GDM1 (cell line): ENCODE results near the gene FADS3.

ENCODE experiments used
- DNase-seq: peaks from one replicate; lab custom pipeline; 2025; lab: John Stamatoyannopoulos, UW

FADS3 gene

DNA sequence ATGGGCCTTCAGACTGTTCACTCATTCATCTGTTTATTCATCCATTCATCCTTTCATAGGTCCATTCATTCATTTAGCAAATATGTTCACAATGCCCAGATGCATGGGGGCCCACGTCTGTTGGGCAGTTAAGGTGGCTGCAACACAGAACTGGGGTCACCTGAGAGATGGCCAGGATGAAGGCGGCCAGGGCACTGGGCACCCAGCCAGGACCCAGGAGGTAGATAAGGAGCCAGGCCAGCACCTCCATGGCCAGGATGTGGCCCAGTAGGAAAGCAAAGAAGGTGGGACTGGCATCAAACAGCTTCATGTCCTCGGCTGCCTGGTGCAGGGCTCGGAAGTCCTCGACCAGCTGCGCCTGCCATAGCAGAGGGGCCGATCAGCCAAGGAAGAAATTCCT, 12.2 kb downstream of the FADS3 start:
- DNase-seq: no peak

DNA sequence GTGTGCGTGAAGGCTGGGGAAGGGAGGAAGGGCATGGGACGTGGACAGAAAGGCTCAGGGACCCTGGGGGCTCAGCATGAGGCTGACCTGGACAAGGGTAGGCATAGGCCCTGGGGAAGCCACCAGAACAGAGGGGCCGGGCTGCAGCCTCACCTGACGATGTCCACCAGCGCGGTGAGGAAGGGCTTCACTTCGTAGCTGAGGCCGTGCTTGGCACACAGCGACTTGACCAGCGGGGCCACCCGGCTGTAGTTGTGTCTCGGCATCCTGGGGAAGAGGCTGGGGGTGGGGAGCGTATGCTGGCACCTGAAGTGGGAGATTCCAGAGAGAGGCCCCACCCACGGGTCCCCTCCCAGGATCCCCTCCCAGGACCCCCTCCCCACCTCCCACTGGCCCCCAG, 15.6 kb downstream of the FADS3 start:
- DNase-seq: no peak

GRCh38 chr11:61874853-61875252, 16.5 kb downstream of the FADS3 start:
- no peak for DNase-seq

DNA sequence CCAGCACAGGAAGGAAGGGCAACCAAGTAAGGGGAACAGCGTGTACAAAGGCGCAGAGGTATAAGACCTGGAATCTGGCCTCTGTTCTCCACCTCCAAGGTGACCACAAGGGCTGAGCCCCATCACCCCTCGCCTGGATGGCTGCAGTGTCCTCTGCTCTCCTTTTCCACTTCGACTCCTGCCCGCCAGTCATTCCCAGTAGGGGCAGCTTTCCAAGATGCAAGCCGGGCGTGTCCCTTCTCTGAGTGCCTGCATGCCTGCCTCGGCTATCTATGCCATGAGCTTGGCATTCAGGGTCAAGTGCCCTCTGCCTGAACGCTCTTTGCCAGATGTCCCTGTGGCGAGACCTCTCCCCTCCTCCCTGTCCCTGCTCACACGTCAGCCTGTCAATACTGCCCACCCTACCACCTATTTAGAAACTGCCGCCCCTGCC, 17.0 kb downstream of the FADS3 start:
- no peak for DNase-seq

DNA sequence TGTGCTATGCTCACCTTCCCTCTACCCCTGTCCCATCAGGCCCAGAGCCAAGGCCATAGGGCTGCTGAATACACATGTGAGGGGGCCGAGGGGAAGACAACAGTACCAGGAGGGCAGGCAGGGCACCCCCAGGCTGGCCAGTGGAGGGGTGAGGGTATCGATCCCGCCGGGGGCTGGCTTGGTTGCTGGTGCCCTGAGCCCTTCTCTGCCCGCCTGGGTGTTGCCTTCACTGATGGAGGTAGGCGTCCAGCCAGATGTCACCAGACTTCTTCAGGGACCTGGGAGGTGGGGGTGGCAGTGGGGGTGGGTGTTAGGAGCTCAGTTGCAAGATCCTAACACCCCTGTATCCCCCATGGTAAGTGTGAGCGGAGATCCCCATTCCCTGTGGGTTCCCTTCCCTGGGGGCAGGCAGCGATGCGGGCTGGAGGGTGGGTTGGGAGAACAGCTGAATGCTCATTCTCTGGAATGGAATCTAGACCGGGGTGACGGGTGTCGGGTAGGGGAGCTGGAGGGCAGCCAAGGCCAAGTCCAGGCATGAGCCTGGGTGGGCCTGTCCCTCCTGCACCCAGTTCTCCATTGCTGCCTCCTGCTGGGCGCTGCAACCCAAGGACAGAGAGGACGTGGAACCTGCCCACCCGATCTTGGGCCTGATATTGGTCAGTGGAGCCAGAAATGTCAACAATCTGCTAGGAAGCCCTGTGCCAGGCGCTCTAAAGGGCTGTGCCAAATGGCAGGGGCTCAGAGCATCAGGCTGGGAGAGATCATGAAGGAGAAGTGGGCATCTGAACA, 17.6 kb downstream of the FADS3 start:
- no peak for DNase-seq

DNA sequence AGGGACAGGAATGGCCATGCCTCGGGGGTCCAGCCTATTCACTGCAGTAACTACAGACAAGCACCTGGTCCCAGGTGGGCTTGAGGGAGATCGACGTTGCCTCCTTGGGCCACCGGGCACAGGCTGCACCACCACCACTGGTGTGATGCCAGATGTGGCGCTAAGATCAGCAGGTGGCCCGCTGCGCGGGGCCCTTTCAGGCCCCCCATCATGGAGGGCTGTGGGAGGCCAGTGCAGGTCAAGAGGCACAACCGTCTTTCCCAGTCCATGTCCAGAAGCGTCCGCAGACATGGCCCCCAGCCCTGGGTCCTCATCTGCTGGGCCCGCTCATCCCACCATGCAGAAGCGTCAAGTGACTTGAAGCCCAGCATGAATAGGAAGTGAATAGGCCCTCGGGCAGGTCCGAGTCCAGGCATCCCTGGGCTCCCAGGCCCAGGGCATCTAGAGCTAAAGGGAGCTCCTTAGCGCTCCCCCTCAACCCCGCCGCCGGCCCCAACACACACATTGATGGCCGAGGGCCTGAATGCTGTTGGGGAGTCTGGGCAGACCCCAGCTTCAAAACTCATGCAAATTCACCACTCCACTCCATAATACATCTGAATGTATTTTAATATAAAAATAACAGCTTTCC, 18.3 kb downstream of the FADS3 start:
- no peak for DNase-seq

DNA sequence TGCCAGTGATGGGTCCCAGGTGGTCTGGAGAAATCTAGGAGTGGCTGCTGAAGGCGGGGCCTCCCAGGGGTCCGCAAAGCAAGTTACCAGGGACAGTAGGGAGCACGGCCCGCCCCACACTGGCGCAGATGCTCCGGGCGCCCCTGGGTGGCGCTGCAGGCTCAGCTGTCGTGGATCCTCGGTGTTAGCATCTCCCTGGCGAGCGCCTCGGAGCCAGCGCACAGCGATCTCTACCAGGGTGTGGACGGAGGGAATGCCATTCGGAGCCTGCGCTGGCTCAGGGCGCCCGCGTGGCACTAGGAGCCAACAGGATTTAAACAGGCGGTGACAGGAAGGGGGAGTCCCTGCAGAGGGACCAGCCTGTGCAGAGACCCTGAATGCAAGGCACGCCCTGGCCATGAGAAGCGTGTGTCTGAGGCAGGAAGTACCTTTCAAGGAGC, 20.2 kb downstream of the FADS3 start:
- DNase-seq: peak; percentile 31

DNA sequence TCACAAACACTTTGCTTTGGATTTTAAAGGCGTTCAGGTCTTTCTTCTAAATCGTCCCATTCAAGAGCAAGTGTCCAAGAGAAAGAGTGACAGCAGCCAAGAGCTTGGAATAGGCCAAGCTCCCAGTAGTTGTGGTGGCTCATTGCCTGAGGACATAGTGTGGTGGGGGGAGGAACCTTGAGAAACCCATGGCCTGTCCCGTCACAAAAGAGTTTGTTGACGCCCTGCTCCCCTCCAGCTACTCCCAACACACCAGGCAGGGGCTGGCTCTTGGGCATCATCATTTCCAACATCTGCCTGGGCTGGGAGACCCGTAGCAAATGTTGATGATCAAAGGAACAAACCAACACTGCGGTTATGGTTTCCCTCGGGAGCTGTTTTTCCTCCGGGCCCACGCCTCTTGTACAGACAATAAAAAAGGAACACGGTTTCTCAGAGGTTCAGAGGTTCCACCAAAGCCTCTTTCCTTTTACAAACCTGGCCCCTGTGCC, 20.8 kb downstream of the FADS3 start:
- DNase-seq: no peak

GRCh38 chr11:61869708-61870451, 21.5 kb downstream of the FADS3 start:
- no peak for DNase-seq

DNA sequence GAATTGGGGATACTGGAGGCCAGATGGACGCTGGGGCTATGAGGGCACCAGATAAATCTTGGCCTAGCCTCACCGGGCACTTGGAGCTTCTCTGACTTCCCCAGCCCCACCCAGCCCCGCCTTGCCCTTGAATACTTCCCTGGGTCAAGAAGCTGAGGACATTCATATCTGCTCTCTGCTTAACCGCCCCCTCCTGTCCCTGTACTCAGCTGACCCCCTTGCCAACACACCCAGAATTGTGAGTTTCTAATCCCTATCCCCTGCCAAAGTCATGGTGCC, 22.0 kb downstream of the FADS3 start:
- DNase-seq: no peak

DNA sequence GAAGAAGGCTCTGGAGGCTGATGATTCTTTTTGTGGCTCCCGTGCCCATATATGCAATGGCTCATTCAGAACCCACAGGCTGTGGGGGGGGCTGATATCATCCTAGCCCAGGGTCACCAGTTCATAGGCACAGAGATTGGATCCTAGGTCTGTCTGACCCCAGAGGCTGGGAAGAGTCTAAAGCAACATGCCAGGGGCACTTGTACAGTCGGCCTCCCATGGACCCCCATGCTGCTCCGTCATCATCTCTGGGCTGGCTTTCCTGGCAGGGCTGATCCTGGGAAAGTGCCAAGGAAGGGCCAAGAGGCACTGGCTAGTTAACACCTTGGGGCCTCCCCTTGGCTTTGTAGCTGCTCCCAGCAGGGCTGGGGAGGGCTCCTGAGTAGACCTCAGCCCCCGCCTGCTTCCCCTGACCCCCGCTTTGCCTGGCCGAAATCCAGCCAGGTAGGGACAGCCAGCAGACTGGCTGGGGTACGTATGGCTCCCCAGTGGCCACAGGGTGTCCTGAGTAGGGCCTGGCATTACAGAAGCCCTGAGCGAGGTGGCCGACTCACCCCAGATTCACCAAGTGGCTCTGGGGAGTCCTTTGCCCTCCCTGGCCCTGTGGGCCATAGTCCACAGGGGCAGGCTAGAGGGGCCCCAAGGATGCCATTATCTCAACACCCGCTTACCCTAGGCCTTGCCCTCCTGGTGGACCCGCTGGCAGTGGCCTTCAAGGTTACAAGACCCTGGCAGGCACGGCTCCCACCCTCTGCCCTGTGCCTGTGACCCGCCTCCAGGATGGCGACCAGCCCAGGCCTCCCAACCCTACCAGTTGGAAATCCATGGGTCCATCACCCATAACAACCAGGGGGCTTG, 22.5 kb downstream of the FADS3 start:
- no peak for DNase-seq

DNA sequence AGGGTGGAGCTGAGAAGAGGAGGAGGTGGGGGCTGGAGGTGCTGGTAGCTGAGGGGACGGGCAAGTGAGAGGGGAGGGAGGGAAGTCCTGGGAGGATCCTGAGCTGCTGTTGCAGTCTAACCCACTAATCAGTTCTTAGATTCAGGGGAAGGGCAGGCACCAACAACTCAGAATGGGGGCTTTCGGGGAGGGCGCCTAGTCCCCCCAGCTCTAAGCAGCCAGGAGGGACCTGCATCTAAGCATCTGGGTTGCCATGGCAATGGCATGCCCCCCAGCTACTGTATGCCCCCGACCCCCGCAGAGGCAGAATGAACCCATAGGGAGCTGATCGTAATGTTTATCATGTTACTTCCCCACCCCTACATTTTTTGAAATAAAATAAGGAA, 24.4 kb downstream of the FADS3 start:
- DNase-seq: no peak

DNA sequence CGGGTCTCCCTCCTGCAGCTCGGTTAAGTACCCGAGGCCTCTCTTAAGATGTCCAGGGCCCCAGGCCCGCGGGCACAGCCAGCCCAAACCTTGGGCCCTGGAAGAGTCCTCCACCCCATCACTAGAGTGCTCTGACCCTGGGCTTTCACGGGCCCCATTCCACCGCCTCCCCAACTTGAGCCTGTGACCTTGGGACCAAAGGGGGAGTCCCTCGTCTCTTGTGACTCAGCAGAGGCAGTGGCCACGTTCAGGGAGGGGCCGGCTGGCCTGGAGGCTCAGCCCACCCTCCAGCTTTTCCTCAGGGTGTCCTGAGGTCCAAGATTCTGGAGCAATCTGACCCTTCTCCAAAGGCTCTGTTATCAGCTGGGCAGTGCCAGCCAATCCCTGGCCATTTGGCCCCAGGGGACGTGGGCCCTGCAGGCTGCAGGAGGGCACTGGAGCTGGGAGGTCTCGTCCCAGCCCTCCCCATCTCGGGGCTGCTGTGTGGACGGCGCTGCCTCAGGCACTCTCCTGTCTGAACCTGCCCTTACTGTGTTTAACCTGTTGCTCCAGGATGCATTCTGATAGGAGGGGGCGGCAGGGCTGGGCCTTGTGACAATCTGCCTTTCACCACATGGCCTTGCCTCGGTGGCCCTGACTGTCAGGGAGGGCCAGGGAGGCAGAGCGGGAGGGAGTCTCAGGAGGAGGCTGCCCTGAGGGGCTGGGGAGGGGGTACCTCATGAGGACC, 25.0 kb downstream of the FADS3 start:
- DNase-seq: no peak

- no peak for DNase-seq
These were observed 26.2 kb downstream of the FADS3 start for GRCh38 chr11:61864814-61865775.

- DNase-seq: no peak
These were observed 27.7 kb downstream of the FADS3 start for GRCh38 chr11:61863548-61864081.

- no peak for DNase-seq
These were observed 28.4 kb downstream of the FADS3 start for GRCh38 chr11:61862714-61863547.

DNA sequence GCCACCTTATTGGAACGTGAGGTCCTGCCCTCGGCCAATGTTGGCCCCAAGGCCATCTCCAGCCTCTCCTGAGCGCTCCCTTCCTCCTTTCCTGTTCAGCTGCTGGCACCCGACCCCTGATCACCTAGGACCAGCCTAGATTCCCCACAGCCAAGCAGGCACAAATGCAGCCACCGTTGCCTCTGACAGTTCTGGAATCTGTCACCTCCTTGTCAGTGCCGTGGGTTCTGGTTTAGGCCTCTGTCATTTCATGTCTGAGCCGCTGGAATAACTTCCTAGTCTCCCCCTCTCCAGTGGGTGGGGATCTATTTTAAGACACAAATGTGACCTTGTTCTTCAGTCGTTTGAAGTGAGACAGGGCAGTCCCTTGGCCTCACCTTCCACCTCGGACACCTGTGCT, 29.7 kb downstream of the FADS3 start:
- no peak for DNase-seq

DNA sequence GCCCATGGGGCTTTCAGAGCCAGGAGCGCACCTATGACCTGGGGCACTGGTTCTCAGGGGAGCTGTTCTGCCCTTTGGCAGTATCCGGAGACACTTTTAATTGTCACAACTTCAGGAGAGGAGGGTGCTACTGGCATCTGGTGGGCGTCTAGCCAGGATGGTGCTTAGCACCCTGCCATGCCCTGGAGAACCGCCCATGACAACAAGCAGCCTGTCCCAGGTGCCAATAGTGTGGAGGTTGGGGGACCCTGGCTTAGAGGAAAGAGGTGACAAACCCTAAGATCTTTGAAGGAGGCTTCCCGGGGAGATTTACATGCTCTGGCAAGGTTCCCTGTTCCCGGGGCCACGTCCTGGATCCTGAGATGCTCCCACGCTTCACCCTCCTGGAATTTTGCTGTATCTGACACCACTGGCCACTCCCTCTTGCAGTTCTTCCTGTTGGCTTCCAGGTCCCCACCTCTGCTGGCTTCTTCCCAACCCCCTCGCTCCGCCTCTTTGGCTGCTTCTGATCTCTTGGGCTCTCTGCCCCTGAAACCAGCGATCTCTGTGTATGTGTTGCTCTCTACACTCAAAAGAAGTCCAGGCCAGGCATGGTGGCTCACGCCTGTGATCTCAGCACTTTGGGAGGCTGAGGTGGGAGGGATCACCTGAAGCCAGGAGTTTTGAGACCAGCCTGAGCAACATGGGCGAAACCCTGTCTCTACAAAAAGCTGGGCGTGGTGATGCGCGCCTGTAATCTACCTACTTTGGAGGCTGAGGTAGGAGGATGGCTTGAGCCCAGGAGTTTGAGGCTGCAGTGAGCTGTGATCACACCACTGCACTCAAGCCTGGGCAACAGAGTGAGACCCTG, 31.1 kb downstream of the FADS3 start:
- no peak for DNase-seq
